Stimulated activated CD8-positive, alpha-beta memory T cell treated with anti-CD3 and anti-CD28 coated beads, Interleukin-15, amount 100 ng/mL, for 4 hours (primary cell): Measurements from ENCODE around the gene CGREF1.
"Not testable (repeated sequence)": the region's sequence is repeated elsewhere in the genome, so short reads cannot be mapped to it uniquely, and the experiment has no call there.

ENCODE experiments used
- DNase-seq, 2 donors: peaks; one replicate each; pipeline ENCODE4 v3.0.0-alpha.2; 2020; ENCODE audit warnings: low read depth in 2 of 2

CGREF1 gene

GRCh38 chr2:27137322-27137935 lies 18.5 kb upstream of the CGREF1 start:
- DNase-seq, result no peak

GRCh38 chr2:27136751-27137150 lies 17.8 kb upstream of the CGREF1 start:
- no peak for DNase-seq

GRCh38 chr2:27135478-27135955 lies 16.6 kb upstream of the CGREF1 start:
- DNase-seq, result no peak

- DNase-seq, result no peak
Observed at GRCh38 chr2:27134781-27135477, 16.0 kb upstream of the CGREF1 start.

- peak; percentile 95 to 98 for DNase-seq
Observed at GRCh38 chr2:27133905-27134780, 15.2 kb upstream of the CGREF1 start, which contains the start of gene PREB. Gene PREB (minus strand): TSS chr2:27134636. CDS start chr2:27134421, 215 bp downstream.

GRCh38 chr2:27133195-27133875 lies 14.4 kb upstream of the CGREF1 start:
- no peak for DNase-seq

- no peak for DNase-seq
Observed at GRCh38 chr2:27131429-27131828, 12.5 kb upstream of the CGREF1 start.

- DNase-seq, result no peak
Observed at GRCh38 chr2:27130396-27130795, 11.5 kb upstream of the CGREF1 start.

- no peak for DNase-seq
Observed at GRCh38 chr2:27128668-27129571, 10.0 kb upstream of the CGREF1 start.

- DNase-seq, result no peak
Observed at GRCh38 chr2:27127883-27128667, 9.1 kb upstream of the CGREF1 start.

- DNase-seq, result no peak
Observed at GRCh38 chr2:27126252-27126710, 7.4 kb upstream of the CGREF1 start.

- no peak for DNase-seq
Observed at GRCh38 chr2:27125104-27125503, 6.2 kb upstream of the CGREF1 start.

GRCh38 chr2:27123302-27124150 lies 4.6 kb upstream of the CGREF1 start, which contains the start of gene ABHD1:
Gene ABHD1 (plus strand): TSS chr2:27123815. CDS start chr2:27123949, 134 bp downstream.
- DNase-seq, result peak; percentile 19 to 51

GRCh38 chr2:27122791-27123190 lies 3.9 kb upstream of the CGREF1 start:
- no peak for DNase-seq

- no peak for DNase-seq
Observed at GRCh38 chr2:27121906-27122305, 3.0 kb upstream of the CGREF1 start.

- DNase-seq, result not testable (repeated sequence)
Observed at GRCh38 chr2:27119330-27119670, 372 bp upstream of the CGREF1 start.

- DNase-seq, result no peak
Observed at GRCh38 chr2:27117995-27118524, 868 bp downstream of the CGREF1 start.

- DNase-seq, result no peak
Observed at GRCh38 chr2:27115519-27115918, 3.4 kb downstream of the CGREF1 start.
